ENCODE data around the gene B3GNT3. TPM values are rescaled to one million over a fixed set of nuclear protein-coding genes. Genes with fewer than 3 reads are reported as not detected.

B3GNT3 gene
- total RNA-seq, 1 donor from 2014 or later = not detected

- peak; percentile 71 for DNase-seq (ENCODE audit: low read depth, low spot score)
Measured at GRCh38 chr19:17762505-17763229, 32.3 kb upstream of the B3GNT3 start.

GRCh38 chr19:17764348-17764747 lies 30.6 kb upstream of the B3GNT3 start:
- H3K27me3 Mint-ChIP-seq (ENCODE audit: low read depth) = no peaks in the 10 kb centered on the region
- H3K9me3 Mint-ChIP-seq = peaks cover 5% of the 10 kb centered on the region
- no peak for DNase-seq (ENCODE audit: low read depth, low spot score)
- H3K4me1 Mint-ChIP-seq = peaks cover 15% of the 10 kb centered on the region
- H3K4me3 Mint-ChIP-seq = no peak overlapping the region
- no peaks in the 10 kb centered on the region for H3K36me3 Mint-ChIP-seq (ENCODE audit: low read depth)
- no peak overlapping the region for H3K27ac Mint-ChIP-seq (ENCODE audit: unreplicated experiment)
- TF ChIP-seq CTCF (conservative IDR thresholded peaks at IDR 0.05) = no peak

More at GRCh38 chr19:17762505-17763229, 32.3 kb upstream of the B3GNT3 start:
- Mint-ChIP-seq H3K4me1 (peaks cover 15% of the 10 kb centered on the region), H3K27me3 (ENCODE audit: low read depth) (no peaks in the 10 kb centered on the region), H3K36me3 (ENCODE audit: low read depth) (no peaks in the 10 kb centered on the region), H3K27ac (ENCODE audit: unreplicated experiment) (peak overlapping the region; percentile 94), H3K9me3 (peaks cover 5% of the 10 kb centered on the region), H3K4me3 (peak overlapping the region; percentile 52)
- TF ChIP-seq CTCF (conservative IDR thresholded peaks at IDR 0.05) = no peak

- Mint-ChIP-seq H3K27ac (ENCODE audit: unreplicated experiment) (peak overlapping the region; percentile 43), H3K27me3 (ENCODE audit: low read depth) (no peaks in the 10 kb centered on the region), H3K4me3 (no peak overlapping the region), H3K9me3 (peaks cover 5% of the 10 kb centered on the region), H3K4me1 (peaks cover 15% of the 10 kb centered on the region), H3K36me3 (ENCODE audit: low read depth) (no peaks in the 10 kb centered on the region)
- no peak for DNase-seq (ENCODE audit: low read depth, low spot score)
- no peak for TF ChIP-seq CTCF (conservative IDR thresholded peaks at IDR 0.05)
Measured at GRCh38 chr19:17765069-17765618, 29.8 kb upstream of the B3GNT3 start.

- Mint-ChIP-seq H3K36me3 (ENCODE audit: low read depth) (no peaks in the 10 kb centered on the region), H3K4me1 (peaks cover 15% of the 10 kb centered on the region), H3K9me3 (peaks cover 5% of the 10 kb centered on the region), H3K4me3 (no peak overlapping the region), H3K27ac (ENCODE audit: unreplicated experiment) (peak overlapping the region; percentile 81), H3K27me3 (ENCODE audit: low read depth) (no peaks in the 10 kb centered on the region)
- peak; percentile 88 for TF ChIP-seq CTCF (conservative IDR thresholded peaks at IDR 0.05)
- peak; percentile 84 for DNase-seq (ENCODE audit: low read depth, low spot score)
Measured at GRCh38 chr19:17766543-17767131, 28.3 kb upstream of the B3GNT3 start.

GRCh38 chr19:17767559-17767958 lies 27.4 kb upstream of the B3GNT3 start:
- Mint-ChIP-seq H3K27me3 (ENCODE audit: low read depth) (no peaks in the 10 kb centered on the region), H3K36me3 (ENCODE audit: low read depth) (no peaks in the 10 kb centered on the region), H3K4me3 (no peak overlapping the region), H3K9me3 (peaks cover 1% of the 10 kb centered on the region), H3K4me1 (peaks cover 10% of the 10 kb centered on the region), H3K27ac (ENCODE audit: unreplicated experiment) (no peak overlapping the region)
- TF ChIP-seq CTCF (conservative IDR thresholded peaks at IDR 0.05) = no peak
- no peak for DNase-seq (ENCODE audit: low read depth, low spot score)
